Fibroblast of upper back skin (primary cell): ENCODE data around the gene ENG.
"Not testable (repeated sequence)": the region's sequence is repeated elsewhere in the genome, so short reads cannot be mapped to it uniquely, and the experiment has no call there.

Experiments
- DNase-seq: peaks from one replicate; pipeline ENCODE4 v3.0.0-alpha.2; 2013

Gene ENG

DNA sequence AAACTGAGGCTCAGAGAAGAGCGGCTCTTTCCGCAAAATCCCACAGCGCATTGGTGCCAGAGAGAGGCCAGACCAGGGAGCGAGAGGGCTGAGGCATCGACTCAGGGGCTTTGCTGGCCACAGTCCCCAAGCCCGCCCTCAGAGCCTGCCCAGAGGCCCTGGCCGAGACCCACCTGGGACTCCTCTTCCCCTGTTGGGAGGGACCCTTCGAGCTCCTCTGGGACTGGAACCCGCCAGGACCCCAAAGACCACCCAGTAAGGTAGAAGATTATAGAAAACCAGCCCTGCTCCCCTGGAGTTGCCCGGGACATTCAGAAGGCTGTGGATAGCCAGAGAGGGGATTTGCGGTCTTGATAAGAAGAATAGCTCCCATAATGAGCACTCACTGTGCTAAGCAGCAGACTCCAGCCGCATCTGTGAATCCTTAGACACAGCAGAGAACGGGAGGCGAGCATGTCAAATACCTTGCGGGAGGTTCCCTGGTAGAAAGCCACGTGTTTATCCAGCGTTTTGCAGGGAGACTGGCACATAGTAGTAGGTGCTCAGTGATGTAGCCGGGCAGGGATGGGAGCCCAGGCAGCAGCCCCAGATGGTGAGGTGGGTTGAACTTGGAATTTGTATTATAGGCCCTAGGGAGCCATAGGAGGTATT lies 23.7 kb upstream of the ENG start:
- no peak for DNase-seq

DNA sequence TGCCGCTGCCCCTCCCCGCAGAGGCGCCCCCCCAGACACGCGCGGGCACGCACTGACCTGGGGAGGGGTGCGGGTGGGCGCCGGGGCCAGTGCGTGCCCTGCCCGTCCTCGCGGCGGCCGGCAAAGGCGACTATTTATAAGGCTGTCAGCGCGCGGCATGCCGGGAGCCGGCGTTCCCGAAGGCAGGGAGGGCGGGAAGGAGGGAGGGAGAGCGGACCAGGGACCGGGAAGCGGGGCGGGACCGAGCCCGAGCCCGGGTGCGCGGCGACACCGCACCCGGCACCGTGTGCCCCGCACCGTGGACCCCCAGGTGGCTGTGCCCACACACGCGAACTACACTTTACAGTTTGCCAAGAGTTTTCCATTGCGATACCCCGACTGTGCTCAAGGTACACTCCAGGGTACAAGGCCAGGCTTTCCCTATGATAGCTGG lies 23.1 kb upstream of the ENG start, which contains the start of gene AK1:
TSS of gene AK1 (minus strand) at position 110 of the 433 bp plus-strand sequence. CDS start 3,058 bp downstream, outside the sequence.
- DNase-seq = peak; percentile 60

DNA sequence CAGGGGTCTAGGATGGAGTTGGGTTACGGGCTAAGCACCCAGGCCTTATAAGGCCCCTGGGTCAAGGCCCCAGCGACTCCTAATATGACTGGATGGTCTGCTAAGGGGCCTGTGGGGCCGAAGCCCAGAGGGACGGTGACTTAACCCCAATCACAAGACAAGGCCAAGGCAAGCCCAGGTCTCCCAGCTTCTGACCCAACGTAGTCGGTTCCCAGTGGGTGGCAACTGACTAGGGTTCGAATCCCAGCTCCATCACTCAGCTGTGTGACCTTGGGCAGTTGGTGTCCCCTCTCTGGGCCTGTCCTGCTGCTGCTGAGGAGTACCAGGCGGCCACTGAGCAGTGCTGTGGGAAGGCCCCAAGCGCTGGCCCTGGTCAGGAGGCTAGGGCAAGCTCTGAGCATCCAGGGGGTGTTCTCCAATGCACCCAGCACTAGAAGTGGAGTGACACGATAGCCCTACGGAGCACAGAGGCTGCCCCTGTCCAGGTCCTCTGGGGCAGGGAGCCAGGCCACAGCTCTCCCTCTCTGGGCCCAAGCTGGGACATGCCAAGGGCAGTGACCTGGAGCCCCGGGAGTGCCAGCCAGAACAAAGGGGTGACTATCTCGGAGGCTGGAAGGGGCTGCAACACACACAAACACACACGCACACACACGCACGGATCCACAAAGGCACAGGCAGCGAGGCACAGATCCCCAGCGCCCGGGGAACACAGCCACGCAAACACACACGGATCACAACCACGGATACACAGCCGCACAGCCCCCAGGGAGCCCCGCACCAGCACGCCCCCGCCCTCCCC lies 22.5 kb upstream of the ENG start:
- DNase-seq = no peak

DNA sequence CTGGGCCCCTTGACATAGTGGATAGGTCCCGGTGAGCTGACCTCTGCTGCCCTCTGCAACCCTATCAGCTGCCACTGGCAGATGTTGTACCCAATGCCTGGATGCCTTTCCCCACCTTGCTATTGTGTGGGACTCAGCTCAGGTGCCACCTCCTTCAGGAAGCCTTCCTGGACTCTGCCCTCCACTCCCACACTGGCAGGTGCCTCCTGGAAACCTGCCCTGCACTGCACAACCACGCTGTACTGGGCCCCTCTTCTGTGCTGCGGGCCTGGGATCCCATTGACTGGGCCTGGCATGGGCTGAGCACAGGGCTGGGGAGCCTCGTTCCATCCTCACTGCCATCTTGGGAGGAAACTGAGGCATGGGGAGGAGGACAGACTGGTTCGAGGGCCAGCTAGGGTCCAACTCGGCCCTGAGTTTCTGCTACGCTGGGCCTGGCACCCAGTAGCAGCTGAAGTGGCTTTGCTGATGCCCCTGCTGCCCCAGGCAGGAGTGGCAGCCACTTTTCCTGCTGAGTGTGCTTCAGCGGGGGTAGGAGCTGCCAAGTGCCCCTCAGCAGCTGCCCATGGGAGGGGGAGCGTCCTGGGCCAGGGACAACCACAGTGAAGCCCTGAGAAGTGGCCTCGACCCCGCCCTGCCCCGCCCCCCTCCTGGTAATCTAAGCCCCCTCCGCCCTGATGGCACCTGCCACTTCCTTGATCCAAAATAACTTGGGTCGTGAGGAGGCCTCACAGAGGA lies 21.7 kb upstream of the ENG start:
- no peak for DNase-seq

DNA sequence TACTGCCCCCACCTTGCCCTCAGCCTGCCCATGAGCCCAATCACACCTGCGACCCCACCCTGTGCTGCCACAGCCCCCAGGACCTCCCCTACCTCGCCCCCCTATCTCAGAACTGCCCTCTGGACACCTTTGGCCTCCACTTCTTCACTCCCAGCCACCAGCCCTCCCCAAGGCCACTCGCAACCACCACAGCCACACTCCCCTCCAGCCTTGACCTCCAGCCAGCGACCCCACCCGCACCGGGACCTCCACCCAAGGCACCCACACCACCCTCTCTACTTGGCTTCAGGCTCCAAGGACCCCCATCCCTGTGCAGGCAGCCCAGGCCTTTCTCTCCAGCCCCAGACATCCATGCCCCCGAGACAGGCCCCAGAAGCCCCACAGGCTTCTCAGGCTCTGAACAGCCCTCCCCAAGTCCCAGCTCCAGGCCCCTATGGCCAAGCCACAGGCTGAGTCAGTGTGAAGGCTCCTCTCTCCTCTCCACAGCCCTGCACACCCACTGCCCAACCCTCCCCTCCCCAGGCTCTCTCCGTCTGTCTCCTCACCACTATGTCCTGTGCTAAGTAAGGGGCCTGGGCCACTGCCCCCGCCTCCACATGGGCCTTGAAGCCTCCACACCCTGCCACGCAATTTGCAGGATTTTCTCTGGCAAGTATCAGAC lies 21.0 kb upstream of the ENG start:
- peak; percentile 69 for DNase-seq

DNA sequence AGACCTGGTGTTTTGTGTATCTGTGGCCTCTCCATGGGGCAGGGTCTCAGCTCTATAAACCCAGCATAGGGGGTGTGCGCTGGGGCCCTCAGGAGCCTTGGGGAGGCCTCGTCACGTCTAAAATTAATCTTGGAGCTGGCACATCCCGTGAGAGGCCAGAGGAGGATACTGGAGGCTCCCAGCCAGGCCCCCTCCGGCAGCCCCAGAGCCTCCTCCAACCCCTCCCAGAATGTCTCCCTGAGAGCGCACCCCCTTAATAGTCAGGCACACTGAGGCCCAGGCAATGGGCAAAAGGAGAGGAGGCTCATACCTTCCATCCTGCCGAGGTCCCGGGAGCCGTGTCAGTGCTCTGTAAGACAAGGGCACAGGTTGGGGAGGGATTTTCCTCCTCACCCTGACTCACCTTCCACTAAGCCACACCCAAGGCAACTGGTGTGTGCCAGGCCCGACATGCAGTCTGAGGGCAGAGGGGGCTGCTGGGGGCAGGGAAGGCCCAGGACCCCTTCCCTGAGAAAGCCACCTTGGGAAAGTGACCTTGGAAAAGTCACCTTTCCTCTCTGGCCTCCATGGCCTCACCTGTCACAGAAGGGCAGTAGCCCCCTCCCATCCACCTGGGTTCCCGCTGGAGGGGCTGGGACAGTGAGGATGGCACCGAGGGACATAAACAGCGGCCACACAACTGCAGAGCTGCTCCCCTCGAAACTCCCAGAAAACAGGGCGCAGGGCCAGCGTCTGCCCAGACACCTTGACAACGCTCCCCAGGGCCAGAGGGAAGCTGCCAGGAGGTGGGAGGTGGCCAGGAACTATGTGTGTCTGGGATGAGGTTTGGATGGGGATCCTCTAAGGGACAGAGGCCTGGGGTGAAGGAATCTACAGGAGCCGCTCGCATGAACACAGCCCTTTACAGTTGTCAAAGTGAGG lies 20.1 kb upstream of the ENG start:
- DNase-seq = no peak

DNA sequence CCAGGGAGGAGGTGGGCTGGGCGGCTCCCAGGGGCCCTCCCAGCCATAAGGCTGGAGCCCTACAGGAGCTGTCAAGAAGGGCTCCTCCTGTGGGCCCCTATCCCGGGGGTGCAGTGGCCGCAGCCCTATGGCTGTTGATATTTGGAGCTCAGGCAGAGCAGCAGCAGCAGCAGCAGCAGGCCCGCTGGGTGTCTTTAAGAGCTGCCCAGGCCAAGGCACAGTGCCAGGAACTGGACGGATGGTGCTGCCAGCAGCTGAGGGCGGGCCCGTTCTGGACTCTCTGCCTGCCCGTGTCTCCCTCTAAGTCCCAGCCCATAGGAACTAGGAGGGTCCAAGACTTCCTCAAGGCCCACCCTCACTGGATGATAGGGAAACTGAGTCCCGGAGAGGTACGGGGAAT lies 19.4 kb upstream of the ENG start:
- no peak for DNase-seq

DNA sequence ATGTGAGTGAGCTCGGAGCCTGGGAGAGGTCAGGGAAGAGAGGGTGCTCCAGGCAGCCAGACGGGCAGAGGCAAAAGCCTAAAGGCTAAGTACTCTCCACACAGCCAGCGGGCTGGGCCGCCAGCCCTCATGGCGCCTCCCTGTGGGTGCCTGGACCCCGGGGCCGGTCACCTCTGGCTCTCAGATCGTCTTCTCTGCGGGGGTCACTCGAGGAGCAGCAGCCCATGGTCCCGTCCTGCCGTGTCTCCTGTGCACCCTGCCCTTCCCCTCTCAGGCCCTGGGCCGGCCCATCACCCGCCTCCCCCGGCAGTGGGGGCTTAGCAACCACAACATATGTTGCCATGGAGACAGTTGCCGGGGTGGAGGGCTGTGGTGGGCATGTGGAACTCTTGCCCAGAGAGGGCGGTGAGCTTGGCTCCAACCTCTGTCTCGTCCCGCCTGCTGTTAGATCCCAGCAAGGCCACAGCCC lies 18.8 kb upstream of the ENG start:
- no peak for DNase-seq

DNA sequence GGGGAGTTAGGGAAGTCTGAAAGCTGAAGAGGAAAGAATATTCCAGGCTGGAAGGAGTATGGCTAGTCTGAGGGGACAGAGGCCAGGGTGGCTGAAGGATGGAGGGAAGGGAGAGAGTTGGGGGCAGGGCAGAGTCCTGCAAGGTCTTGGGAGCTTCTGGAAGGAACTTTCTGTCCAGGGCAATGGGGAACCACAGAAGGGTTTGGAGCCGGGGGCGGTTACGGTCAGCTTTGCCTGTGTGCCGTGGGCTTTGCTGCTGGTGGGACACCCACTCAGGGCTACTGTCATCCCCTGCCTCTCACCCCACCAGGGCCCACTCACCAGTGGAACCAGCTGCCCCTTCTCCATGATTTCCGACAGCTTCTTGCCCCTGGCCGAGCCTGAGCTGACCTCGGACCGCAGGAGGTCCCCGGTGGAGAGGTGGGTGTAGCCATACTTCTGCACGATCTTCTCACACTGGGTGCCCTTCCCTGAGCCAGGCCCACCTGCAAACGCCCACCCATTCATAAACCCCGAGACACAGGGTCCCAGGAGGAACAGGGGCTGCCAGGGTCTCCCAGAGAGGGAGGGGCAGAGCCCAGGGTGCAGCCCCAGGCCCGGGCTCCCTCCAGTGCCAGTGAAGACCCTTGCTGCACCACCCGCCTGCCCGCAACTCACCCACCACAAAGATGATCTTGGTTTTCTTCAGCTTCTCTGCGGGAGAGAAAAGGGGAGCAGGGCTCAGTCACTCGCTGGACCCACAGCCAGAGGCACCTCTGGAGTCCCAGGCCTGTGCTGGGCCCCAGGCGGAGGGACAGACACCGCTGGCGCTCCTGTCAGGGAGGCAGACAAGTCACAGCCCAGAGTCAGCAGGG lies 18.1 kb upstream of the ENG start:
- no peak for DNase-seq

DNA sequence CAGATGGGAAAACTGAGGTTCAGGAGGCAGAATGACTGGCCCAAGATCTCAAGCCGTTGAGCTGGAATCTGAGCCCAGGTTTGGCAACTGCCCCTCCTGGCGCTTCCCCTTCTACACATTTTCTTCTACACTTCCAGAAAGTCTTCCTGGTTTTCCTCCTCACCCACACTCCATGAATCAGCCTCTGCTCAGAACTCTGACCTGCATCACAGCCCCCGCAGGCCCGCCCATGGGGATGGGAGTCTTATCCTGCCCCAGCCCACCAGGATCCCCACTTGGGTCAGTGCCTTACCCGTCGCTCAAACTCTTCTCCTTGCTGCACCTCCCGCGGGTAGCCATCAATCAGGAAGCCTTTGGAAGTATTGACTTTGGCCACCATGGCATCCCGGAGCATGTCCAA lies 17.1 kb upstream of the ENG start:
- DNase-seq = no peak

DNA sequence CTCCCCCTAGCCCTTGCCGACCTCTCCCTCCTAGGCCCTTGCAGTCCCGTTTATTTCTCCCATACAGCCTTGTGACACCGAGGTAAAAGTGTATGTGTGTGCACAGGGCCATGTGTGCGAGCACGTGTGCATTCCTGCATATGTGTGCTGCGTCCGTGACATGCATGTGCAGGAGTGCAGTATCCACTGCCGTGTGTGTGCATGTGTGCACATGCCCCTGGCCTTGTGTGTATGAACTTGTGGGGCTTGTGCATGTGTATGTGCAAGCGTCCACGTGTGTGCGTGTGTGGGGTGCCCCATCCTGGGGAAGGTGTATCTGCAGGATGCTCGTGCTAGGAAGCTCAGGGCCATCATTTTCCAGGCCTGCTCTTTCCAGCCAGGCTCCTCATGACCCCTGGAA lies 16.4 kb upstream of the ENG start:
- DNase-seq = no peak

DNA sequence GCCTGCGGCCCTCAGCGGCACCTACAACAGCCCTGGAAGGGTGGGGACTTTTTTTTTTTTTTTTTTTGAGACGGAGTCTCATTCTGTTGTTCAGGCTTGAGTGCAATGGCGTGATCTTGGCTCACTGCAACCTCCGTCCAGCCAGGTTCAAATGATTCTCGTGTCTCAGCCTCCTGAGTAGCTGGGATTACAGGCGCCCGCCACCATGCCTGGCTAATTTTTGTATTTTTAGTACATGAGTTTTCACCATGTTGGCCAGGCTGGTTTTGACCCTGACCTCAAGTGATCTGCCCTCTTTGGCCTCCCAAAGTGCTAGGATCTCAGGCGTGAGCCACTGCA lies 15.7 kb upstream of the ENG start:
- DNase-seq = not testable (repeated sequence)

DNA sequence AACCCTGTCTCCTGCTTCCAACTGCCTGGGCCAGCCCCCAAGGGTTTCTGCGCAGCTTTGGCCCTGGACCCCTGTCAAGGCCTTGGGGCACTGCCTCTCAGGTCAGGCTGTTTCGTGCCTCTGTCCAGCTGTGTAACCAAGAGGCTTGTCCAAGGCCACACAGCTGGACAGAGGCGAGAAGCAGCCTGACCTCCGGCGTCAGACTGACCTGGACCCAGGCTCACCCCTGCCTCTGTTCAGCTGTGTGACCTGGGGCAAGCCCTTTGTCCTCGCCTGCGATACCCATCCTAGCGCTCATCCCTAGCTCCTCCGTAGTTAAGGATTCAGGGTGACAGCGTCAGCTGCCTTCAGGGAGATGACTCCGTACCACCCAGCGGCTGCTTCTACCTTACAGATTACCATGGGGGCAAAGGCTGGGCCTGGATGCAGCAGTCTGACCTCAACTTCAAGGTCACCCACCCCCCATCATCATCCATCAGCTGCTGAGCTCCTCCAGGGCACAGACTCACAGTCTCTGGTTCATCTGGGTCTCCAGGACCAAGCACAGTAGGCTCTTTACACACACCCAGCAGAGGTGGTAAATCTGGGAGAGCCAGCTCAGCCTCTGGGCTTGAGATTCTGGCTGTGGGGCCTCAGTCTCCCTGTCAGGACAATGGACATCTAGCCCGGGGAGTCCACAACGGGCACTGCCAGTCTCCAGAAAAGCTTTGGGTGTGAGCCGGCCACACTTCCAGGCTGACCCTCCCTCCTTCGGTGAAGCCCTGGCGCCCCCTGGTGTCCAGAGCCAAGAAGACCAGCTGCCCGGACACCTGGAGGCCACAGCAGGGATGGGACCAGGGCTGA lies 15.1 kb upstream of the ENG start:
- peak; percentile 74 for DNase-seq

DNA sequence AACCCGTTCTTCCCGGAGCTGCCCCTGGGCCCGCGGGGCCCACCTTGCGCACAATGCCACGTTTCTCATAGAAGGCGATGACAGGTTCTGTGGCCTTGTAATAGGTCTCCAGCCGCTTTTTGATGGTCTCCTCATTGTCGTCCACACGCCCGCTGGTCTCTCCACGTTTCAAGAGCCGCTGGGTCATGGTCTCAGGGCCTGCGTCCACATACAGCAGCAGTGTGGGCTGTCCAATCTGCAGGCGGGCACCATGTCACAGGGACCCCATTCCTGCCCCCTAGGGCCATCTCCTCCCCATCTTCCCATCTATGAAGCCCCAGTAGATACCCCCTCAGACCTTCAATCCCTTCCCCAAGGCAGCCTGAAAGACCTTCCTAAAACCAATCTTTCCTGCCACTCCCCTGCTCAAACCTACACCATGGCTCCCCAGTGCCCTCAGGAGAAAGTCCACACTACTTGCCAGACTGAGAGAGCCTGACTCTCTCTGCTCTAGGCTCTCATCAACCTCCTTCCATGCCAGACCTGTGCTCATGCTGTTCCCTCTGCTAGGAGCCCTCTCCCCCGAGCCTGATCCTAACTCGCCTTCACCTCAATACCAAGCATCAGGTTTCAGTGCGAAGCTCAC lies 13.9 kb upstream of the ENG start:
- no peak for DNase-seq

DNA sequence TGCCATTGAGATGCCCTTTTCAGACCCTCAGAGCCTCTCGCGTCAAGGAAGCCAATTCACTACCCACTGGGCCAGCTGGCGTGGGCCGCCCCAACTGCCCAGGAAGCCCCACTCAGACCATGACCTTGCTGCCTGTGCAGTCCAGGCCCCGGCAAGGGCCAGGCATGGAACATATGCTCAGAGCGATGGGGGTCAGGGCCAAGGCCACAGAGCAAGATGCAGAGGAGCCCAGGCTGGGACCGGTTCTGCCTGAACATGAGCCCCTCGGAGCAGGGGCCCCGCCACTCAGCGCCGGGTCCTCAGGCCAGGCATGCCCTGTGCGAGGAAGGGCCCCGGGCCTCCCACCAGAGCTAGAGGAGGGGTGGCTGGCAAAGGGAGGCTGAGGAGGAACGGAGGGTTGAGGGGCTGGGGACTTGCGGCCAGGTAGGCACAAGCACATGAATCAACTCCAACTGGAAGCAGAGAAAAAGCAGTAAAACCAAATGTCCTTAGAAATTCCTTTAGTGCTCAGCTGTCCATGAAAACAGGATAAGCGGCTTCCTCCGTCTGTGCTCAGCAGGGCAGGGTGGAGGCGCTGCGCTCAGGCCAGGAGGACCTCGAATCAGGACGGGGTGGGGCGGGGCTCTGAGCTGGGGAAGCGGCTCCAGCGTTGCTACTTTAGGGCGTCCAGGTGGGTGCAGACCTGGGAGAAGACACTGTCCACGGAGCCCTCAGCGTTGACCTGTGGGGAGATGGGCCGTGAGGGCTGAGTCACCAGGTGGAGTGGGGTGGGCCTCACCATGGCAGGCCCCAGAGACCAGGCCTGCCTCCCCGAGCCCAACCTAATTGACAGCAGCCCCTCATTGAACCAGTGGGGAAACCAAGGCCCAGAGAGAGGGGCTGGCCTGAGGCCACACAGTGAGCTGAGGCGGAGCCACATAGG lies 13.2 kb upstream of the ENG start:
- no peak for DNase-seq

DNA sequence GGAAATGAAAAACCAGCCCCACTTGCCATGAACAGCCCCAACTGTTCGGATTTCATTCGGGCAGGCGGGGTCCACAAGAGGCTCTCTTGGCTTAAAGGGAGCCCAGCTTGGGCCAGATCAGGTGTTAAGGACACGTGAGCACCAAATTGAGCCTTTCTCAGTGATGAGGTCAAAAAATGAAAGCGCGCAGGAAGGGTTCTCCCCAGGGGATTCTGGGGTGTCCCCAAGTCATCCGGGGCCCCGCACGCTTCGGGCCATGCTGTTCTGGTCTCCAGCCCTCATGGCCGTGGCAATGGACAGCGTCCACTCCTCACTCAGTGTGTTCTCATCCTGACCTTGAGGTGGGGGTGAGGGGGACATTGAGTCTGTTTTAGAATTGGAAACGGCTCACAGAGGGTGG lies 12.1 kb upstream of the ENG start:
- DNase-seq = no peak

DNA sequence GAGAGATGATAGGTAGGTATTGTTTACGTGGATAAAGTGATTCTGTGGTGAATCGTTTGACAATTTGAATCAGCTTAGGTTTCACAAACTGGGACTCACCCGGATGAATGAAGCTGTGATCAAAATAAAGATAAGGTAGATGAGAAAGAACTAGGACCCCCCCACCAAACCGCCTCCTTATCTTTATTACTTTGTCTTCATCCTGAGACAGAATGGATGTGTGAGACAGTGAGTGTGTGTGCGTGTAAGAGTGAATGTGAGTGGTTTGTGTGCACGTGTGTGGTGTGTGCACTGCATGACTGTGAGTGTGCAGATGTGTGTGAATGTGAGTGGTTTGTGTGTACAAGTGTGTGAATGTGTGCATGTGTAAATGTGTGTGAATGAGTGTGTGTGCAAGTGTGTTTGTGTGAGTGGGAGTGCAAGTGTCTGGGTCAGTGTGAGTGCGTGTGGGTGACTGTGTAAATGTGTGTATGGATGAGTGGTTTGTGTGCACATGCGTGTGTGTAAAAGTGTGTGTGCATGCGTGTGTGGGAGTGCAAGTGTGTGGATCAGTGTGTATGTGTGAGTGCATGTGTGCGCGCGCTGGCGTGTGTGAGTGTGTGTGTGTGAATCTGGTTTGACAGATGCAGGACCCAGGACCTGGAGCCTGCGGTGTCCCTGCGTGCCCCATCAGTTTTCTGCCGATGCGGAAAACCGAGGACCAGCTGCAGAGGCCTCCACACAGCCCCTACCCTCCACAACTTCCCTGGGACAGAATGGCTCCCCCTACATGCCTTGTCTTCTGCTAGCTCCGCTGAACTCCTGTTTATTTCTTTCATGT lies 11.4 kb upstream of the ENG start:
- no peak for DNase-seq

DNA sequence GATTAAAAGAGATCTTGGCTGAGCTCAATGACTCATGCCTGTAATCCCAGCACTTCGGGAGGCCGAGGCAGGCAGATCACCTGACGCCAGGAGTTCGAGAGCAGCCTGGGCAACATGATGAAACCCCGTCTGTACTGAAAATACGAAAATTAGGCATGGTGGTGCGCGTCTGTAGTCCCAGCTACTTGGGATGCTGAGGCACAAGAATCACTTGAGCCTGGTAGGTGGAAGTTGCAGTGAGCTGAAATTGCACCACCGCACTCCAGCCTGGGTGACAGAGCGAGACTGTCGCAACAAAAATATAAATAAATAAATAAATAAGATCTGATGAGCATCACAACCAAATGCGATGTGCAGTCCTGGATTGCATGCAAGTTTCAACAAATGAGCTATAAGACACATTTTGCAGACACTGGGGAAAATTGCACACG lies 8.7 kb upstream of the ENG start:
- no peak for DNase-seq
